Parathyroid adenoma (tissue), 2 donors: ENCODE results near the gene ITGB7.

Experiments used
- H2AFZ ChIP-seq: fragments of 300-600 bp; sonication (generic); one replicate; pipeline ENCODE4 v1.7.0; 2017; ENCODE audit warnings: antibody characterized with exemption, mild to moderate bottlenecking
- H3K27ac ChIP-seq: fragments of 300-600 bp; sonication (generic); one replicate; pipeline ENCODE4 v1.7.0; 2017
- H3K27me3 ChIP-seq: fragments of 300-600 bp; sonication (generic); one replicate; pipeline ENCODE4 v1.7.0; 2017; ENCODE audit warnings: low read length; ENCODE audit not compliant: control insufficient read depth, insufficient read depth
- H3K36me3 ChIP-seq: fragments of 300-600 bp; sonication (generic); one replicate; pipeline ENCODE4 v1.7.0; 2017; ENCODE audit warnings: low read length; ENCODE audit not compliant: control insufficient read depth, insufficient read depth
- H3K4me1 ChIP-seq: fragments of 300-600 bp; sonication (generic); one replicate; pipeline ENCODE4 v1.7.0; 2017; ENCODE audit warnings: control low read depth
- H3K4me2 ChIP-seq: fragments of 300-600 bp; sonication (generic); one replicate; pipeline ENCODE4 v1.7.0; 2017; ENCODE audit warnings: low read length
- H3K4me3 ChIP-seq: fragments of 300-600 bp; sonication (generic); one replicate; pipeline ENCODE4 v1.7.0; 2017; ENCODE audit warnings: low read depth, low read length
- H3K79me2 ChIP-seq: fragments of 300-600 bp; sonication (generic); one replicate; pipeline ENCODE4 v1.7.0; 2017; ENCODE audit warnings: control low read depth
- H3K9ac ChIP-seq: fragments of 300-600 bp; sonication (generic); one replicate; pipeline ENCODE4 v1.7.0; 2017; ENCODE audit warnings: mild to moderate bottlenecking
- H3K9me3 ChIP-seq: fragments of 300-600 bp; sonication (generic); one replicate; pipeline ENCODE4 v1.7.0; 2017; ENCODE audit warnings: low read length; ENCODE audit not compliant: control insufficient read depth
- TF ChIP-seq, protein P1 (sequence below): fragments of 300-600 bp; sonication (generic); IDR thresholded peaks from one replicate; pipeline ENCODE4 v1.7.0; 2017; ENCODE audit warnings: antibody characterized with exemption, mild to moderate bottlenecking
- donor health status: primary hyperparathyroidism.

The ITGB7 gene

GRCh38 chr12:53191096-53191884 is 15.8 kb downstream of the ITGB7 start:
- H3K9me3 ChIP-seq: no peaks in the 10 kb centered on the region
- H2AFZ ChIP-seq: no peak overlapping the region
- no peaks in the 10 kb centered on the region for H3K27me3 ChIP-seq
- no peaks in the 10 kb centered on the region for H3K36me3 ChIP-seq
- no peak overlapping the region for H3K9ac ChIP-seq
- H3K4me1 ChIP-seq: peaks cover 18% of the 10 kb centered on the region
- H3K4me3 ChIP-seq: no peak overlapping the region
- TF ChIP-seq, protein P1, sequence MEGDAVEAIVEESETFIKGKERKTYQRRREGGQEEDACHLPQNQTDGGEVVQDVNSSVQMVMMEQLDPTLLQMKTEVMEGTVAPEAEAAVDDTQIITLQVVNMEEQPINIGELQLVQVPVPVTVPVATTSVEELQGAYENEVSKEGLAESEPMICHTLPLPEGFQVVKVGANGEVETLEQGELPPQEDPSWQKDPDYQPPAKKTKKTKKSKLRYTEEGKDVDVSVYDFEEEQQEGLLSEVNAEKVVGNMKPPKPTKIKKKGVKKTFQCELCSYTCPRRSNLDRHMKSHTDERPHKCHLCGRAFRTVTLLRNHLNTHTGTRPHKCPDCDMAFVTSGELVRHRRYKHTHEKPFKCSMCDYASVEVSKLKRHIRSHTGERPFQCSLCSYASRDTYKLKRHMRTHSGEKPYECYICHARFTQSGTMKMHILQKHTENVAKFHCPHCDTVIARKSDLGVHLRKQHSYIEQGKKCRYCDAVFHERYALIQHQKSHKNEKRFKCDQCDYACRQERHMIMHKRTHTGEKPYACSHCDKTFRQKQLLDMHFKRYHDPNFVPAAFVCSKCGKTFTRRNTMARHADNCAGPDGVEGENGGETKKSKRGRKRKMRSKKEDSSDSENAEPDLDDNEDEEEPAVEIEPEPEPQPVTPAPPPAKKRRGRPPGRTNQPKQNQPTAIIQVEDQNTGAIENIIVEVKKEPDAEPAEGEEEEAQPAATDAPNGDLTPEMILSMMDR: no peak
- H3K27ac ChIP-seq: no peak overlapping the region
- H3K4me2 ChIP-seq: no peak overlapping the region
- H3K79me2 ChIP-seq: no peaks in the 10 kb centered on the region

- Histone ChIP-seq H3K4me1 (peaks cover 29% of the 10 kb centered on the region), H3K27ac (no peak overlapping the region), H3K36me3 (no peaks in the 10 kb centered on the region), H3K9me3 (no peaks in the 10 kb centered on the region), H3K4me2 (no peak overlapping the region), H3K79me2 (no peaks in the 10 kb centered on the region), H2AFZ (no peak overlapping the region), H3K4me3 (no peak overlapping the region), H3K9ac (no peak overlapping the region), H3K27me3 (no peaks in the 10 kb centered on the region)
- TF ChIP-seq, protein P1: peak; percentile 82
These were observed 16.8 kb downstream of the ITGB7 start for GRCh38 chr12:53190108-53190729.

- Histone ChIP-seq H3K4me1 (peaks cover 41% of the 10 kb centered on the region), H3K4me3 (no peak overlapping the region), H3K27me3 (no peaks in the 10 kb centered on the region), H3K4me2 (no peak overlapping the region), H3K36me3 (no peaks in the 10 kb centered on the region), H2AFZ (no peak overlapping the region), H3K9ac (no peak overlapping the region), H3K79me2 (peaks cover 2% of the 10 kb centered on the region), H3K27ac (no peak overlapping the region), H3K9me3 (no peaks in the 10 kb centered on the region)
- TF ChIP-seq, protein P1: no peak
These were observed 19.7 kb downstream of the ITGB7 start for GRCh38 chr12:53187145-53187899.

DNA sequence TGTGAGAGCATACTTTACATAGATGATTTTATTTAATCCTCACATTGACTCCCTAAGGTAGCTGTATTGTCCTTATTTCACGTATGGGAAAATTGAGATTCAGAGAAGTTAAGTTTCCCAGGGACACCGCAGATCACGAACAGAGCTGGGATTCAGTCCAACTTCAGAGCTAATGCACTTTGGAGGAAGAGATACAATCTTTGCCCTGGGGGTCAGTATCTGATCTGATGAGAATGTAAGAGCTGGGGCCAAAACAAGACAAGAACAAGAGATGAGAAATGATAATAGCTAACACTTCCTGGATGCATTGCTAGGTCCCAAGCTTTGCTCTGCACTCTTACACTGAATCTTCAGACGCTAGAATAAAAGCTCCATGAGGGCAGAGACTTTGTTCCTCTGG is 20.3 kb downstream of the ITGB7 start:
- H2AFZ ChIP-seq: no peak overlapping the region
- no peaks in the 10 kb centered on the region for H3K36me3 ChIP-seq
- peak overlapping the region; percentile 16 for H3K4me2 ChIP-seq
- H3K9ac ChIP-seq: no peak overlapping the region
- H3K4me1 ChIP-seq: peaks cover 47% of the 10 kb centered on the region
- no peak overlapping the region for H3K4me3 ChIP-seq
- H3K27ac ChIP-seq: no peak overlapping the region
- no peaks in the 10 kb centered on the region for H3K9me3 ChIP-seq
- peaks cover 6% of the 10 kb centered on the region for H3K79me2 ChIP-seq
- no peaks in the 10 kb centered on the region for H3K27me3 ChIP-seq
- TF ChIP-seq, protein P1: no peak
